Left lung (tissue), 10 donors: ENCODE measurements around the gene NMB. TPM values are rescaled to one million over a fixed set of nuclear protein-coding genes. Genes with fewer than 3 reads are reported as not detected.
A peak's percentile ranks its signal among the peaks of the same experiment; 100 is the strongest.
"Not testable (repeated sequence)": the region's sequence is repeated elsewhere in the genome, so short reads cannot be mapped to it uniquely, and the experiment has no call there.

ENCODE experiments used
- ATAC-seq: fragments of 200-7000 bp; cut with Tn5 transposase; one replicate; pipeline ENCODE4 v1.9.1; 2020; ENCODE audit warnings: moderate library complexity
- DNase-seq, 4 donors: peaks; one replicate each; pipeline ENCODE4 v3.0.0-alpha.2; 2013 to 2020
- H3K27ac ChIP-seq, 2 donors: fragments of 200-600 bp; sonication (generic) in 1 of 2; one replicate each; pipeline versions ENCODE4 v1.5.0 to v1.8.0; 2020 to 2021
- H3K27me3 ChIP-seq, 2 donors: fragments of 200-600 bp; sonication (generic) in 1 of 2; one replicate each; pipeline versions ENCODE4 v1.5.0 to v1.8.0; 2020 to 2021
- H3K36me3 ChIP-seq, 2 donors: fragments of 200-600 bp; sonication (generic) in 1 of 2; one replicate each; pipeline versions ENCODE4 v1.5.0 to v1.8.0; 2020 to 2021
- H3K4me1 ChIP-seq, 2 donors: fragments of 200-600 bp; one replicate each; pipeline ENCODE4 v1.8.0; 2021
- H3K4me3 ChIP-seq, 2 donors: fragments of 200-600 bp; sonication (generic) in 1 of 2; one replicate each; pipeline versions ENCODE4 v1.5.0 to v1.8.0; 2020 to 2021; ENCODE audit warnings: mild to moderate bottlenecking in 1 of 2
- H3K9me3 ChIP-seq, 2 donors: fragments of 200-600 bp; sonication (generic) in 1 of 2; one replicate each; pipeline versions ENCODE4 v1.5.0 to v1.8.0; 2020 to 2021
- CTCF ChIP-seq, 2 donors: fragments of 200-600 bp; sonication (generic) in 1 of 2; IDR thresholded peaks; one replicate each; pipeline versions ENCODE4 v1.5.0 to v1.8.0; 2021; ENCODE audit warnings: antibody characterized with exemption in 2 of 2
- intact Hi-C, 2 donors: fragments of 100-400 bp; cut with DNase I; formaldehyde crosslinking; loops; one replicate each; pipeline versions ENCODE4 v1.11.2 to v1.14.2; 2022
- polyA plus RNA-seq, 6 donors: library from polyadenylated mRNA; unstranded; fragments of 120-200 nt; gene quantifications; one replicate each; pipeline ENCODE4 v1.2.1, GENCODE V29; 2013; ENCODE audit not compliant: insufficient read length in 6 of 6
- total RNA-seq, 2 donors: library from RNA; stranded (reverse); fragmentation: NEBNext Ultra II Directional; extraction: Animal tissue kit (Norgen Biotek cat#: 25700); gene quantifications; one replicate each; pipeline ENCODE4 v1.2.1, GENCODE V29; 2021
- donor health status: DM: no; HTN: yes; CAD: no.
- donor health status: DM: no; HTN: no; CAD: no.

NMB gene
- total and polyA plus RNA-seq, 8 donors = 3.2 to 10.2 (median 4.5) TPM

- no peak for ATAC-seq
- DNase-seq = no peak
- TF ChIP-seq CTCF (IDR thresholded peaks at IDR 0.05) = no peak
- Histone ChIP-seq H3K27ac (peak overlapping the region in 1 of 2 donors; percentile 7), H3K9me3 (no peaks in the 10 kb centered on the region), H3K36me3 (peaks cover 0 to 4% of the 10 kb centered on the region in 2 donors), H3K4me1 (peaks cover 0 to 47% of the 10 kb centered on the region in 2 donors), H3K4me3 (no peak overlapping the region), H3K27me3 (no peaks in the 10 kb centered on the region)
- intact Hi-C loops = no loop called here
Observed at GRCh38 chr15:84697236-84697990, 39.4 kb upstream of the NMB start.

DNA sequence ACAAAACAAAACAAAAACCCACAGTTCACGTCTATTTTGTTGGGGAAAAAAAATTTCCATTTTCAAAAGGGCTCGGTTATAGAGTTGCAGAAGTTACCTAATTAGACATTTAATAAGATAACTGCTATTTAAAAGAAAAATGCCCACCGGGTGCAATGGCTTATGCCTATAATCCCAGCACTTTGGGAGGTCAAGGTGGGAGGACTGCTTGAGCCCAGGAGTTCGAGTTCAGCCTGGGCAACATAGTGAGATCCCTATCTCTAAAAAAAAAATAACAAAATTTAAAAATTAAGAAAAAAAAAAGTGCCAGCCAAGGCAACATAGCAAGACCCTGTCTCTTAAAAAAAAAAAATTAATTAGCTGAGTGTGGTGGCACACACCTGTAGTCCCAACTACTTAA, 38.8 kb upstream of the NMB start:
- Histone ChIP-seq H3K36me3 (peaks cover 0 to 2% of the 10 kb centered on the region in 2 donors), H3K27ac (no peak overlapping the region), H3K4me3 (no peak overlapping the region), H3K27me3 (no peaks in the 10 kb centered on the region), H3K4me1 (peaks cover 0 to 40% of the 10 kb centered on the region in 2 donors), H3K9me3 (no peaks in the 10 kb centered on the region)
- ATAC-seq = no peak
- no peak for DNase-seq
- no peak for TF ChIP-seq CTCF (IDR thresholded peaks at IDR 0.05)
- intact Hi-C loops = no loop called here

GRCh38 chr15:84690342-84690741, 32.3 kb upstream of the NMB start:
- intact Hi-C loops = no loop called here
- no peak for ATAC-seq
- H3K36me3 ChIP-seq = peaks cover 0 to 56% of the 10 kb centered on the region in 2 donors

GRCh38 chr15:84689858-84690257, 31.9 kb upstream of the NMB start:
- Histone ChIP-seq H3K4me3 (no peak overlapping the region), H3K27ac (no peak overlapping the region), H3K36me3 (peaks cover 0 to 61% of the 10 kb centered on the region in 2 donors), H3K4me1 (peaks cover 0 to 27% of the 10 kb centered on the region in 2 donors), H3K27me3 (no peaks in the 10 kb centered on the region), H3K9me3 (no peaks in the 10 kb centered on the region)
- TF ChIP-seq CTCF (IDR thresholded peaks at IDR 0.05) = no peak
- ATAC-seq (no peak), DNase-seq (no peak)
- intact Hi-C loops = no loop called here

More at GRCh38 chr15:84690342-84690741, 32.3 kb upstream of the NMB start:
- H3K4me3 ChIP-seq = no peak overlapping the region
- peaks cover 0 to 22% of the 10 kb centered on the region in 2 donors for H3K4me1 ChIP-seq
- no peak for TF ChIP-seq CTCF (IDR thresholded peaks at IDR 0.05)
- DNase-seq = no peak
- H3K27me3 ChIP-seq = no peaks in the 10 kb centered on the region
- H3K9me3 ChIP-seq = no peaks in the 10 kb centered on the region
- H3K27ac ChIP-seq = no peak overlapping the region

- DNase-seq, intact Hi-C loops, H3K27ac ChIP-seq, ATAC-seq, H3K9me3 ChIP-seq, H3K4me3 ChIP-seq, H3K27me3 ChIP-seq: not testable (repeated sequence)
- peaks cover 0 to 23% of the 10 kb centered on the region in 2 donors for H3K4me1 ChIP-seq
- H3K36me3 ChIP-seq = peaks cover 0 to 87% of the 10 kb centered on the region in 2 donors
Observed at GRCh38 chr15:84686446-84686845, 28.4 kb upstream of the NMB start.
